Activated CD4-positive, CD25-positive, alpha-beta regulatory T cell treated with anti-CD3 and anti-CD28 coated beads, Interleukin-2, amount 50 U/mL, for 72 hours (primary cell): ENCODE measurements around the gene SERF2.
"Not testable (repeated sequence)": the region's sequence is repeated elsewhere in the genome, so short reads cannot be mapped to it uniquely, and the experiment has no call there.

Source experiments
- DNase-seq: peaks from one replicate; pipeline ENCODE4 v3.0.0; 2021

The SERF2 gene

DNA sequence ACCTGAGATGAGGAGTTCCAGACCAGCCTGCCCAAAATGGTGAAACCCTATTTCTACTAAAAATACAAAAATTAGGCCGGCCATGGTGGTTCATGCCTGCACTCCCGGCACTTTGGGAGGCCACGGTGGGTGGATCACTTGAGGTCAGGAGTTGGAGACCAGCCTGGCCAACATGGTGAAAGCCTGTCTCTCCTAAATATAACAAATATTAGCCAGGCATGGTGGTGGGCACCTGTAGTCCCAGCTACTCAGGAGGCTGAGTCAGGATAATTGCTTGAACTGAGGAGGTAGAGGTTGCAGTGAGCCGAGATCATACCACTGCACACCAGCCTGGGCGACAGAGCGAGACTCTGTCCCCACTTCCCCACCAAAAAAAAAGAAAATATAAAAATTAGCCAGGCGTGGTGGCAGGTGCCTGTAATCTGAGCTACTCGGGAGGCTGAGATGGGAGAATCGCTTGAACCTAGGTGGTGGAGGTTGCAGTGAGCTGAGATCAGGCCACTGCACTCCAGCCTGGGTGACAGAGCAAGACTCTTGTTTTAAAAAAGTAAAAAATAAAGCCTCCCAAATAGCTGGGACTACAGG is 38.7 kb downstream of the SERF2 start:
- DNase-seq = not testable (repeated sequence)

DNA sequence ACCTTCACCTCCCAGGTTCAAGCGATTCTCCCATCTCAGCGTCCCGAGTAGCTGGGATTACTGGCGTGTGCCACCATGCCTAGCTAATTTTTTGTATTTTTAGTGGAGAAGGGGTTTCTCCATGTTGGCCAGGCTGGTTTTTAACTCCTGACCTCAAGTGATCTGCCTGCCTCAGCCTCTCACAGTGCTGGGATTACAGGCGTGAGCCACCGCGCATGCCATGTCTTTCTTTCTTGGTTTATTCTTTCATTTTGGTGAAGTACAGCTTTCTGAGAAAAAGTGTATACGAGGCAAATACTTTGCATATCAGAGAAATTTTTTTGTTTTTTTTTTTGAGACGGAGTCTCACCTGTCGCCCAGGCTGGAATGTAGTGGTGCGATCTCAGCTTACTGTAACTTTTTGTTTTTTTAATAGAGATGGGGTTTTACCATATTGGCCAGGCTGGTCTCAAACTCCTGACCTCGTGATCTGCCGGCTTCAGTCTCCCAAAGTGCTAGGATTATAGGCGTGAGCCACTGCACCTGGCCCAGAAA is 39.5 kb downstream of the SERF2 start:
- DNase-seq = not testable (repeated sequence)

DNA sequence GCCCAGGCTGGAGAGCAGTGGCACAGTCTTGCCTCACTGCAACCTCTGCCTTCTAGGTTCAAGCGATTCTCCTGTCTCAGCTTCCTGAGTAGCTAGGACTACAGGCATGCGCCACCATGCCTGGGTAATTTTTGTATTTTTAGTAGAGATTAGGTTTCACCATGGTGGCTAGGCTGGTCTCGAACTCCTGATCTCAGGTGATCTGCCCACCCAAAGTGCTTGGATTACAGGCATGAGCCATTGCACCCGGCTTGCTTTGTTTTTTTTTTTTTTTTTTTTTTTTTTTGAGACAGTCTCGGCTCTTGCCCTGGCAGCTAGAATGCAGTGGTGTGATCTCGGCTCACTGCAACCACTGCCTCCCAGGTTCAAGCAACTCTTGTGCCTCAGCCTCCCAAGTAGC is 40.4 kb downstream of the SERF2 start:
- DNase-seq = not testable (repeated sequence)

DNA sequence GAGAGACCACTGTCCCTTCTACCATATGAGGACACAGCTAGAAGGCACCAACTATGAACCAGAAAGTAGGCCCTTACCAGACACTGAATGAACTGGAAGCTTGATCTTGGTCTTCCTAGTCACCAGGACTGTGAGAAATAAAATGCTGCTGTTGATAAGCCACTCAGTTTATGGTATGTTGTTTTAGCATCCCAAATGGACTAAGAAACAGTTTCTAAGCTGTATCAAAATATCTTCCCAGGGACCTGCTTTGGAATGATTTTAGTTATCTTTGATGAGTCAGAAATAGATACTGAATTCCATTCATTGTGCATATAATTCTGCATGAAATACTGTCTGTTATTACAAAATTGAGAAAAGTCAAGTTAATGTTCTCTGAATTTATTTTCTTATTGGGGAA is 53.3 kb downstream of the SERF2 start:
- DNase-seq = no peak
